GM10847 (cell line): ENCODE measurements around the gene TTC27.

Experiments used
- POLR2A ChIP-seq: IDR thresholded peaks from 2 replicates; pipeline ENCODE4 v1.6.1; 2011; ENCODE audit not compliant: insufficient read length; ENCODE audit errors: extremely low read depth

Gene TTC27

GRCh38 chr2:32647180-32647651, 19.4 kb downstream of the TTC27 start:
- no peak for TF ChIP-seq POLR2A

- TF ChIP-seq POLR2A: no peak
Measured at GRCh38 chr2:32652555-32653209, 24.8 kb downstream of the TTC27 start.

- no peak for TF ChIP-seq POLR2A
Measured at GRCh38 chr2:32656069-32656468, 28.2 kb downstream of the TTC27 start.

GRCh38 chr2:32663864-32664263, 36.0 kb downstream of the TTC27 start:
- TF ChIP-seq POLR2A: no peak

- TF ChIP-seq POLR2A: no peak
Measured at GRCh38 chr2:32666704-32667103, 38.9 kb downstream of the TTC27 start.

- TF ChIP-seq POLR2A: no peak
Measured at GRCh38 chr2:32668254-32668653, 40.4 kb downstream of the TTC27 start.

- no peak for TF ChIP-seq POLR2A
Measured at GRCh38 chr2:32671885-32672533, 44.2 kb downstream of the TTC27 start.

GRCh38 chr2:32678825-32679224, 51.0 kb downstream of the TTC27 start:
- no peak for TF ChIP-seq POLR2A

- TF ChIP-seq POLR2A: no peak
Measured at GRCh38 chr2:32680942-32681341, 53.1 kb downstream of the TTC27 start.

GRCh38 chr2:32683520-32684086, 55.8 kb downstream of the TTC27 start:
- no peak for TF ChIP-seq POLR2A

- no peak for TF ChIP-seq POLR2A
Measured at GRCh38 chr2:32688541-32688940, 60.7 kb downstream of the TTC27 start.

GRCh38 chr2:32691678-32692077, 63.8 kb downstream of the TTC27 start:
- TF ChIP-seq POLR2A: no peak

- TF ChIP-seq POLR2A: no peak
Measured at GRCh38 chr2:32696439-32696838, 68.6 kb downstream of the TTC27 start.

GRCh38 chr2:32697156-32697555, 69.3 kb downstream of the TTC27 start:
- TF ChIP-seq POLR2A: no peak

- TF ChIP-seq POLR2A: no peak
Measured at GRCh38 chr2:32699151-32699550, 71.3 kb downstream of the TTC27 start.

- no peak for TF ChIP-seq POLR2A
Measured at GRCh38 chr2:32701806-32702205, 74.0 kb downstream of the TTC27 start.
